OCI-LY3 (cell line): ENCODE results near the gene PPME1.

Experiments used
- H2AFZ ChIP-seq: fragments of 200-600, 300-600 bp; shearing (Covaris generic); 2 replicates; pipeline ENCODE4 v1.6.0; 2014; ENCODE audit warnings: antibody characterized with exemption, low read depth, low read length
- H3K27ac ChIP-seq: fragments of 200-600, 300-600 bp; sonication (generic); 2 replicates; pipeline ENCODE4 v1.5.1; 2014; ENCODE audit warnings: mild to moderate bottlenecking, low read length, moderate library complexity, mixed read lengths
- H3K27me3 ChIP-seq: fragments of 200-600, 300-600 bp; sonication (generic); 2 replicates; pipeline ENCODE4 v1.6.1; 2014; ENCODE audit warnings: low read depth, low read length, mixed read lengths
- H3K36me3 ChIP-seq: fragments of 200-600, 300-600 bp; sonication (generic); replicated peaks from 2 replicates; pipeline ENCODE3; 2014; ENCODE audit warnings: low read depth, low read length, mixed read lengths
- H3K4me1 ChIP-seq: fragments of 300-600, 200-600 bp; sonication (generic); 2 replicates; pipeline ENCODE4 v1.6.1; 2014; ENCODE audit warnings: low read length, mixed read lengths
- H3K4me2 ChIP-seq: fragments of 200-600, 300-600 bp; sonication (generic); 2 replicates; pipeline ENCODE4 v1.6.1; 2014; ENCODE audit warnings: low read length, mixed read lengths
- H3K4me3 ChIP-seq: fragments of 300-600, 200-600 bp; sonication (generic); 2 replicates; pipeline ENCODE4 v1.5.1; 2014; ENCODE audit warnings: antibody characterized with exemption, mild to moderate bottlenecking, low read length, moderate library complexity
- H3K79me2 ChIP-seq: fragments of 300-600, 200-600 bp; shearing (Covaris generic); 2 replicates; pipeline ENCODE4 v1.6.1; 2014; ENCODE audit warnings: mild to moderate bottlenecking, low read length, mixed read lengths
- H3K9ac ChIP-seq: fragments of 300-600, 200-600 bp; shearing (Covaris generic); 2 replicates; pipeline ENCODE4 v1.6.0; 2014; ENCODE audit warnings: mild to moderate bottlenecking, low read length, moderate library complexity
- H3K9me3 ChIP-seq: fragments of 200-600, 300-600 bp; shearing (Covaris generic); 2 replicates; pipeline ENCODE4 v1.6.1; 2014; ENCODE audit warnings: low read length, mixed read lengths; ENCODE audit not compliant: insufficient read depth
- H4K20me1 ChIP-seq: fragments of 200-600, 300-600 bp; sonication (generic); 2 replicates; pipeline ENCODE4 v1.6.1; 2016; ENCODE audit warnings: low read length, mixed read lengths; ENCODE audit not compliant: insufficient read depth
- CTCF ChIP-seq: fragments of 200-600, 300-600 bp; sonication (generic); IDR thresholded peaks from 2 replicates; pipeline ENCODE4 v1.5.1; 2014; ENCODE audit warnings: antibody characterized with exemption, low read length, low read depth
- EZH2phosphoT487 ChIP-seq: fragments of 200-600 bp; shearing (Covaris generic); IDR thresholded peaks from 2 replicates; pipeline ENCODE4 v1.6.1; 2018; ENCODE audit warnings: antibody characterized with exemption, mixed run types, low read depth

The PPME1 gene

GRCh38 chr11:74182635-74183034, 11.5 kb downstream of the PPME1 start:
- no peak overlapping the region for H3K27ac ChIP-seq
- H2AFZ ChIP-seq: no peak overlapping the region
- H3K4me3 ChIP-seq: no peak overlapping the region
- peaks cover 54% of the 10 kb centered on the region for H3K79me2 ChIP-seq
- no peak overlapping the region for H3K9ac ChIP-seq
- no peaks in the 10 kb centered on the region for H3K27me3 ChIP-seq
- H3K4me2 ChIP-seq: no peak overlapping the region
- 0 out of 2 replicates have a peak, but pooled peaks cover 14% of the 10 kb centered on the region for H4K20me1 ChIP-seq
- H3K36me3 ChIP-seq: peaks cover 9% of the 10 kb centered on the region
- H3K9me3 ChIP-seq: no peaks in the 10 kb centered on the region
- H3K4me1 ChIP-seq: no peaks in the 10 kb centered on the region
- no peak for TF ChIP-seq CTCF
- no peak for TF ChIP-seq EZH2phosphoT487

DNA sequence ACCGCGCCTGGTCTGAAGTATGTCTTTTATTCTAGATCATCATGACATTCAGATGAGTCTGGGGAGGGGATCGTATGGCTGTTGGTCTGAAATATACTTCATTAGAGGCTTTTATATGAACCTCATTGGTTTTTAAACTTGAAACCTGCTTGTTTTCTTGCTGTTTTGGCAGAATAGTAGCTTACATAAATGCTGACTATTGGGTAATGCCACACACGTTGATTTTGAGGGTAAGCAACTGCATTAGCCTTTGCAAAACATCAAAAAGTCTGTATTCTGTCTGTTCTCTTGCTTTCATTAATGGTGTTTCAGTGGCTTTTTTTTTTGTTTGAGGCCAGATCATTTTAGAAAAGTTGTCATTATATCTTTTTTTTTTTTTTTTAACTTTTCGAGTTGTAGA, 14.2 kb downstream of the PPME1 start:
- Histone ChIP-seq H3K4me3 (no peak overlapping the region), H3K9ac (no peak overlapping the region), H4K20me1 (0 out of 2 replicates have a peak, but pooled peaks cover 14% of the 10 kb centered on the region), H3K27ac (no peak overlapping the region), H3K4me2 (no peak overlapping the region), H3K27me3 (no peaks in the 10 kb centered on the region), H3K4me1 (no peaks in the 10 kb centered on the region), H2AFZ (no peak overlapping the region), H3K79me2 (peaks cover 40% of the 10 kb centered on the region), H3K36me3 (peaks cover 7% of the 10 kb centered on the region), H3K9me3 (no peaks in the 10 kb centered on the region)
- TF ChIP-seq CTCF: no peak
- no peak for TF ChIP-seq EZH2phosphoT487

DNA sequence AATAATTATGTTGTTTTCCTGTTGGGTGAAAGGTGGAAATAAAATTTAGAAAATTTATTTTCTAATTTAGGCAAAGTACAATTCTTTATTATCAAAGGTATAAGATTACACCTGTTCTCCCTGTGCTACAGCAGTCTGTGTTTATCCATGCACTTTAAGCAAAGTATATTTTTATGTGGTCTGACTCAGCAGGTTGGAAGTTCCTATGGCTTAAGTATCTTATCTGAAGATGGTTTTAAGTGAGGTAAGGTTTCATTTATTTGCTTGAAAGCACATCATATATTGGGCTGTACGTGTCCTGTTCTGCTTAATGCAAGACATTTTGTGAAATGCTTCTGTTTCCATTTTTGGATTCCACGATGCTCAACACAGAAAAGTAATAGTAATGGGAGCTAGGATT, 14.6 kb downstream of the PPME1 start:
- H3K9me3 ChIP-seq: no peaks in the 10 kb centered on the region
- TF ChIP-seq EZH2phosphoT487 (no peak), CTCF (no peak)
- H3K4me1 ChIP-seq: no peaks in the 10 kb centered on the region
- H3K9ac ChIP-seq: no peak overlapping the region
- no peak overlapping the region for H3K27ac ChIP-seq
- no peaks in the 10 kb centered on the region for H3K27me3 ChIP-seq
- no peak overlapping the region for H3K4me2 ChIP-seq
- H3K79me2 ChIP-seq: peaks cover 40% of the 10 kb centered on the region
- 0 out of 2 replicates have a peak, but pooled peaks cover 14% of the 10 kb centered on the region for H4K20me1 ChIP-seq
- H3K4me3 ChIP-seq: no peak overlapping the region
- H2AFZ ChIP-seq: no peak overlapping the region
- H3K36me3 ChIP-seq: peaks cover 7% of the 10 kb centered on the region

DNA sequence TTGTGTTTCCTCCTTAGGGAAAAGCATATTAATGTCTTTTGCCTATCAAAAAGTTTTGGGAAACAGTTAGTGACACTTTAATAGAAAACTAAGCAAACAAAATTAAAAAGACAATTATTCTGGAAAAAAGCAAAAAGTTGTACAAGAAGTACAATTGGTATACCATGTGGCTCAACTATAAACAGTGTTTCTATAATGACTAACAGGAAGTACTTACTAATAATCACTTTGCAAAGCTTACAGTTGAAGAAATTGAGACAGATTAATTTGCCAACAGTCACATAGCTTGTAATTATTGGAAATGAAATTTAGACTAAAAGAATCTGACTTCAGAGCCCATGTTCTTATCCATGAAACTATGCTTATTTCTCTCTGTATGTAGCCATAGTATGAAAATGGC, 24.7 kb downstream of the PPME1 start:
- Histone ChIP-seq H3K79me2 (no peaks in the 10 kb centered on the region; the same call in none of the 2 replicates), H3K4me2 (no peak overlapping the region), H3K9ac (no peak overlapping the region), H3K27me3 (no peaks in the 10 kb centered on the region), H3K4me3 (no peak overlapping the region), H3K4me1 (no peaks in the 10 kb centered on the region), H2AFZ (no peak overlapping the region), H3K36me3 (peaks cover 15% of the 10 kb centered on the region), H3K9me3 (no peaks in the 10 kb centered on the region), H4K20me1 (0 out of 2 replicates have a peak, but pooled peaks cover 3% of the 10 kb centered on the region), H3K27ac (no peak overlapping the region)
- TF ChIP-seq EZH2phosphoT487 (no peak), CTCF (no peak)
